HG02870 (cell line): ENCODE results near the gene SH3RF3.

Experiments
- ATAC-seq: cut with Tn5 transposase; IDR thresholded peaks from one replicate; pipeline ENCODE4 v1.9.1; 2021; ENCODE audit warnings: mild to moderate bottlenecking, moderate library complexity; ENCODE audit not compliant: unreplicated experiment

The SH3RF3 gene

DNA sequence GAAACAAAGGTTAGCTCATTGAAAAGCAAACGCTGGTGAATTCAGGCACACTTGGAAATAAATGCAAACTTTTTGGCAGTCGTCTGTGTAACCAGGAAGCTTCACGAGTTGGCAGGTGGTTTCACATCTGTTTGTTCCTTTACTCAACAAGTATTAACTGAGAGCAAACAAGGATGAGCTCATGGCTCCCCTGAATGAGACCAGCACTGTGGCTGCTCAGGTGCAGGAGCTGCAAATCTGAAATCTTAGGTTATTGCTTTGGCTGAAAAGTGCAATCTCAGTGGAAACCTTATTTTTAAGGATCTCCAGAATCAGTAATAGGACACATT is 46.3 kb downstream of the SH3RF3 start:
- ATAC-seq, result no peak

- no peak for ATAC-seq
Observed at GRCh38 chr2:109176928-109177327, 47.9 kb downstream of the SH3RF3 start.

- no peak for ATAC-seq
Observed at GRCh38 chr2:109177635-109178034, 48.6 kb downstream of the SH3RF3 start.

DNA sequence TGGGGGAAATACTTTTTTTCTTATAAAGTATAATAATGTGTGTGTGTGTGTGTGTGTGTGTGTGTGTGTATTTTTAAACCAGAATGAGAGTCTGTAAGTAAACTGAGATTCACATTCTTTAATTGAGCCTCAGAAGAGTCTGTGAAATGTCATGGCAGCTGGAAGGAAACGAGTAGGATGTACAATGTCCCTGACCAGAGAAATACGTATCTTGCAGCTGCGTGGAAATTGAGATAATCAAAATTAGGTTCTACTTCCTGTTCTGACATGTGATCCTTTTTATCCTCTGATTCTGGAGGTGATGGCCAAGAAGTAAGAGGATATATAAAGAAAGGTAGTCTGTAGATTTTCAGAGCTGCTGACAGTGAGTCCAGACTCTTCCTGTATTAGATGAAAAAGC is 50.0 kb downstream of the SH3RF3 start:
- ATAC-seq, result no peak

DNA sequence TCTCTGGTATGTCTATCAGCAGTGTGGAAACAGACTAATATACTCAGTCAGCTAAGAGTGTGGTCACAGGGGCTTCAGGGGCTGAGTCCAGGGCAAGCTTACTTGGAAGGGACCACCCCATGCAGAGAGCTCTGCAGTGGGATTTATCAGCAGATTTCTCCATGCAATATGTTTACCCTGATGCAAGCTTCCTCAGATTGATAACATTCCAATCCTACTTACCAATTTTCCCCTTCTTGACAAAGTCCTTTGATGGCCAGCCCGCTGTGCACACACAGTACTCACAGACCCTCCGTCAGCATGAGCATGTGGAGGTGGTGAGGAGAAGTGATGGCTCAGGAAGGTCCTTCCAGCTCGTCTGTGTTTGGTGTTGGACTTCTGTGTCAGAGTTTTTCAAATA is 51.8 kb downstream of the SH3RF3 start:
- no peak for ATAC-seq

- no peak for ATAC-seq
Observed at GRCh38 chr2:109182426-109182825, 53.4 kb downstream of the SH3RF3 start.

DNA sequence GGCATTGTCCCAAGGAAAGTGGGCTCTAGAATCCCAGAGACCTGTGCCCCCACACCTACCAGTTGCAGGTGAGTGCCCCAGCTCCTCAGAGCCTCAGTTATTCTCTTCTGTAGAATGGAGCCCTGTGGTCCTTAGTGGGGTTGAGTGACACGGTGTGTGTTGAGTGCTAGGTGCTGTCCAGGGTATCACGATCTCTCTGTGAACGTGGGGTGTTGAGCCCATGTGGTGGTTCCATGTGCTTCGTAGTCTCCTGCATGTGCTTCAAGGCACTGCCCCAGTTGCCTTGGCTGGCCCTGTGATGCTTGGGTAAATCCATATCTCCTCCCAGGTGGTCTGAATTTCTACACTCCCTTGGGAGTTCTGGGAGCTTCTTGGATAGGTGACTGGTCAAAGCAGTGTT is 54.9 kb downstream of the SH3RF3 start:
- no peak for ATAC-seq

DNA sequence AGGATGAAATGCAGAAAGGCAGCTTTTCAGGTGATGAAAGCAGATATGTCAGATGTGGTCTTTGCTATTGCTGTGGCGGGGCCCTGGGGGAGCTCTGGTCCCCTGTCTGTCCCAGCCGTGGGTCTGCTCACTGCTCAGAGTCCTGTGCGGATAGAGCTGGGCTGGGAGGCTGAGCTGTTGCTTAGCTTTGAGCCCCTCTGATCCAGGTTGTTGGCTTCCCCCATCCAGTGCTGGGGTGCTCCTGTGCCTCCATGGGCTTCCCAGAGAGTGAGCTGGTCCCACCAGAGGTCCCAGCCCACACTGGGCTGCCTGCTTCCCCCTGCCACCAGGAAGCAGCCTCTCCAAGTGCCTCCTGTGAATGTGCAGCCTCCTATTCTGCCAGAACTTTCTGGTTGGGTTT is 55.4 kb downstream of the SH3RF3 start:
- no peak for ATAC-seq

DNA sequence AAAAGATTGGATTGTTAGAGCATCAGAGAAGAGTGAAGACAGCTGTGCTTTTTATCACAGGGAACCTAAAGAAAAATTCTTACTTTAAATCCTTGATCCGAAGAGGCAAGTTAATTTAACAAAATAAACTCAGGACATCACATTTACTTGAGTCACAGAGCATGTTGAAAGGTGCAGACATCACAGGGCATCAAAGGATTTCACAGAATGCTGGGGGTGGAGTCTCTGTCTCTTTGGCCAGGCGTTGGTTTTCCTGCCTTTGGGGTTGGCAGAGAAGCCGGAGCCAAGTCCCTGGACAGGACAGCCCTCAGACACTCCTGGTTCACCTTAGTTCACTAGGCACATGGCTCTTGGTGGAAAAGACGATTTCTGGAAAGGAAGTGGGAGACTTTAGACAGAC is 56.3 kb downstream of the SH3RF3 start:
- ATAC-seq, result no peak

DNA sequence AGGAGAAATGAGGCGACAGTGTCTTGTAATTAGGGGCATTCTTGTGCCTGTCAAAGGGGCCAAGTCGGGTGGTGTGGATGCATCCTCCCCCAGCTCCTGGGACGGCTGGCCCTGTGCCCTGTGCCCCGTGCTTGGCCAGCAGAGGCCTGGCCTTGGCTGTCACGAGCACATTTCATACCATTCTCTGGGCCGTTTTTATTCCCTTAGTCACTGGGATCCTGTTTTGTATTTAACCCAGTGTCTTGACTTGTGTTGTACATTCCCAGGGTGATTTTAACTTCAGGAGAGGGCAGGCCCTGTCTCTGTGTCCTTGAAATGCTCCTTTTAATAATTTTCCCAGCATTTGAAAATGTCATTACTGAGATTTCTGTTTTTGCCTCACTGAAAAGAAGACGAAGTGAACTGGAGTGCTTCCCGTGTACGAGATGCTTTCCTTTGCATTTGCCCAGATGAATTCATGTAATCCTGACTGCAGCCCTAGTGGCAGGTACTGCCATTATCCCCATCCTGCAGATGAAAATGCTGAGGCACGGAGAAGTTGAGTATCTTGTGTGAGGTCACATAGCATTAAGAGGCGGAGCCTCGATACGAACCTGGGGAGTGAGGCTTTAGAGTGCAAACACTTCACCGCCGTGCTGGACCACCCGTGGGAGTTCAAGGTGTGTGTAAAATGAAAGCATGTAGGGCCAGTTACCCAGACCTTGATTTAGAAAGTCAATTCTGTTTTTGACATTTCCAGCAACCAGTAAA is 57.0 kb downstream of the SH3RF3 start:
- ATAC-seq, result no peak

- no peak for ATAC-seq
Observed at GRCh38 chr2:109186656-109187250, 57.7 kb downstream of the SH3RF3 start.

DNA sequence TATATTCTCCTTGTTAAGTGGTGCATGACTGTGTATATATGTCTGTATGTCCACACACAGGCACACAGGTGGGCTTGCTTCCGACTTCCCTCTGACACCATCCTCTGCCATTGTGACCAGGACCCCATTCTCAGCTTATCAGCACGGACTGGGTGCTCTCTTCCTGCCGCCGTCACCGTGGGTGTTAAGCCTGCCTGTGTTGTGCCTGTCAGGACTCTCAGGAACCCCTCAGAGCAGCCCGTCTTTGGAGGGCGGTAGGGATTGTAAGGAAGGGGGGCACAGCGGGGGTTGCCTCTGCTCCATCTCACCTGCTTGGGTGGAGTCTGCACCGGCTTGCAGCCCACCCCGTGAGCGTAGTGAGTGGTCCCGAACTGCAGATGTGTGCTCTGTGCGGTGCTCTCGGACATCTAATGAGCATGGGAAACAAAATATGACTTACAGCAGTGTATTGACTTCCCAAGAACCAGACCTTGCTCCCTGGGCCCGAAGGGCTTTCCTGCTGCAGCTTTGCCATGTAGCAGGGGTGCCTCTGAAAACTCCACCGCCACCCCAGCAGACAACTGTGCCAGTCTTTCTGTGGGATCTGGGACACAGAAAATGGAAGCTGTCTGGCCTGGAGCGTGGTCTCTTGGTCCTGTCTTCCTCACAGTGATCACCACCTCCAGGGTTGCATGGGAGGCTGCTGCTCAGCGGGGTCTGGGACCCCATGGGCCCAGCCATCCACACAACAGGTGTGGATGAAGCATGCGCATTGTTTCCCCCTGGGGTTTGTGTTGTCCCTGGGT is 58.9 kb downstream of the SH3RF3 start:
- no peak for ATAC-seq

GRCh38 chr2:109188496-109188890 is 59.5 kb downstream of the SH3RF3 start:
- no peak for ATAC-seq

- ATAC-seq, result no peak
Observed at GRCh38 chr2:109188898-109189297, 59.9 kb downstream of the SH3RF3 start.

GRCh38 chr2:109189751-109190150 is 60.7 kb downstream of the SH3RF3 start:
- ATAC-seq, result no peak

DNA sequence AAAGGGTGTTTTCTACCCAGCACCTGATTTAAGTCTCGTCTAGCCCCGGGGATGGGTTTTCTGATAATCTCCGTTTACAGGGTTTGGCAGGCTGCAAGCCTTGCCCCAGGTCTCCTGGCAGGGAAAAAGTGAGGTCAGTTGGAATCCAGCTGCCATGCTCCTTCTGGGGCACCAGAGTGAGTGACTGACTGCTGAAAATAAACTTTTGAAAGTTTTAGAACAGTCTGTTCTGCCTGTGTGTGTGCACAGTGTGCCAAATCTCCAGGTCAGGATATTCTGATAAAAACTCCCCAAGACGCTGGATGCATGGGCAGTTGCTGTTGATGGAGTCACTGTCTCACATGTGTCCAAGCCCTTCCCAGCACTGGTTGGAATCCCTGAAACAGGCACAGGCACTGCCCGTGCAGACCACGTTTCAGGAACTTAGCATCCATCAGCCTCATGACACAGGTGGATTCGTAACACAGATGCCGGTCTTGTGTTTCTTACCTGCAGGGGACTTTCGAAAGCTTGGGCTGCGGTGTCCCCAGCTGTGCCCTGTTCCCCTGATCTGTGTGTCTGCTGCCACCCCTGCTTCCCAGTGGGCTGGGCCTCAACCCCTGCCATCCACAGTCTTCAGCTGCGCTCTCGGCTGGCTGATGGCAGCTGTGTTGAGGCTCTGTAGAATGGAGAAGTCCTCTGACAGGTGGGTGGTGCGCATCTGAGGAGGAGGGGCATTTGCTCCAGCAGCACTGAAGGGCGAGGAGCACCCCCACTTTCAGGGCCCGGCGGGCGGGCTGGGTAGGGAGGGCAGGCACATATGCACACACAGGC is 65.0 kb downstream of the SH3RF3 start:
- ATAC-seq, result peak; percentile 54

GRCh38 chr2:109194620-109194937 is 65.6 kb downstream of the SH3RF3 start:
- ATAC-seq, result no peak

DNA sequence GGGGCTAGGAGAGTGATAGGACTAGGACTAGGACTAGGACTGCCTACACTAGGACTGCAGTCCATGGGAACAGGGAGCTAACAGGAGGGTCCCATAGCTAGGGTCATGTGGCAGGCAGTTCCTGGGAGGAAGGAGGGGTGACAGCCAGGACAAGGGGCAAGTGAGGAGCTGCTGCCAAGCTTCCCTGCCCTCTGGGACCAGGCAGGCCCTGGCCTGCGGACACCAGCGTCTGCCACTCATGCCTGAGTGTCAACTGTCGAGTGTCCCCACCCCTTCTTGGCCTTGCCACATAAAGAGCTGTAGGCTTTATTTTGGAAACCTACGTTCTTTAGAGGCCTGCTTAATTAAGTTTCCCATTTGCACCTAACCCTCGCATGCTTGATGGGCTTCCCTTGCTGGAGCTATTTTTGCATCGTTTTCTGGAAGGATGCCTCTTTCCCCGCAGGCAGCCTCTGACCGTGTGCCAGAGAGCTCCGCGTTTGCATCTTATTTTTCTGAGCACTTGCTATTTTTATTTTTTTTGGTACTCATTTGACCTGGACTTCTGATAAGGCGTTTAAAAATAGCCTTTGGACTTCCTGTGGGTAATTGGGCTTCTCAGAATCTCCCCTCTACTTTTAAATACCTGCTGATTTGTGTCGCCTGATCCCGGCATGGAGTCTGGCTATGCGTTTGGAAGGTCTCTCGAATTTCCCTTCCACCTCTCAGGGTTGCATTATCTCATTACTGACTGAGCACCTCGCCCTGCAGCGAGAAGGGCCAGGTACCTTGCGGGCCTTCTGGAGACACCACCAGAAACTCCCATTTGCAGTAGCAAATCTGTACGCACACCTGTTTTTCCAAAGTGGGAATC is 66.4 kb downstream of the SH3RF3 start:
- ATAC-seq, result no peak

DNA sequence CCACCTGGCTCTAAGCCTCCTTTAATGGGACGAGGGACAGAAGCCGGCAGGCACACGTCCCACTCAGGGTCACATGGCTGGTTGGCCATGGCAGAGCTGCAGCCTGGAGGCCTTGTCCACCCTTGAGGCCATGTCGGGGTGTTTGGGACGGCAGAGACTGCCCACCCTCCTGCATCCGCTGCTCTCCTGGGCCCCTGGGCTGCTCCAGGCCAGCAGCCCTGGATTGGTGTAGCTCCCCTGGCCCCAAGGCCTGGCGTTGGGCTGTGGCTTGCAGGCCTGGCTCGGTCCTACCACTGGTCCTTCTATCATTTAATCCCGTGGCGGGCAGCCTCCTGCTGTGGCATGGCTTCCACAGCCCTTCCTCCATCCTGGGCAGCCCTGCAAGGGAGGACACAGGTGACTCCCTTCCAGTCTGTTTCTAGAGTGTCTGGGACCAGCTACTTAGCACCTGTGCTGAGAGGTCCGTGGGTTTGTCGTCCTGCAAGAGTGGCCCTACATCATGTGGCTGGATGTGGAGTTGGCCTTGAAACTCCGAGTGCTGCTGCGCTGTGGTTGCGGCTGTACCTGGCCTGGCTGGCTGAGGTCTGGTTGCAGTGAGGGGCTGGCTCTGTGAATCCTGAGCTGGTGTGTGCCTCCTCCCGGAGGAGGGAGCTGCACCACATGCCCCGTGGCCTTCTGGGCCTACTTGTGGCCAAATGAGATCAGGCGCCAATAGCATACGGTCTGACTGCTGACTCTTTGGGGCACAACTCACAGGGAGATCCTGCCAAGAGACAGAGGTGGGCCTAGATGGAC is 67.3 kb downstream of the SH3RF3 start:
- ATAC-seq, result no peak
